ENCODE results near the gene STPG1.

The STPG1 gene

GRCh38 chr1:24427545-24427862 lies 13.9 kb upstream of the STPG1 start:
- Histone ChIP-seq H3K27me3 (ENCODE audit: control insufficient read depth in 1 of 2, insufficient read depth in 1 of 2, low read length in 2 of 2) (no peaks in the 10 kb centered on the region), H2BK5ac (ENCODE audit: low read depth, low read length, poor library complexity, severe bottlenecking) (no peak overlapping the region), H3K14ac (ENCODE audit: low read length in 2 of 2) (no peak overlapping the region), H3K27ac (ENCODE audit: low read length, poor library complexity, severe bottlenecking) (no peak overlapping the region), H3K4ac (ENCODE audit: low read depth in 1 of 2, low read length in 2 of 2) (no peak overlapping the region), H2BK120ac (ENCODE audit: low read depth, low read length) (no peak overlapping the region), H4K91ac (ENCODE audit: low read length) (no peak overlapping the region), H3K9me3 (ENCODE audit: control insufficient read depth, low read length) (no peaks in the 10 kb centered on the region), H3K4me2 (ENCODE audit: low read length, poor library complexity, severe bottlenecking) (no peak overlapping the region), H4K8ac (ENCODE audit: low read length) (no peak overlapping the region), H3K79me1 (replicated peaks; ENCODE audit: low read length, poor library complexity, severe bottlenecking) (peaks cover 2% of the 10 kb centered on the region), H3K23ac (ENCODE audit: low read length in 2 of 2) (no peak overlapping the region), H2BK12ac (ENCODE audit: low read length in 2 of 2) (no peak overlapping the region), H3K4me3 (ENCODE audit: insufficient read depth in 1 of 2, low read depth in 1 of 2, low read length in 2 of 2) (no peak overlapping the region), H3K18ac (ENCODE audit: low read depth in 1 of 2, low read length in 2 of 2) (no peak overlapping the region), H2BK15ac (ENCODE audit: low read depth, poor library complexity, severe bottlenecking) (no peak overlapping the region), H3K4me1 (ENCODE audit: control insufficient read depth, insufficient read depth, low read depth, low read length) (peaks cover 1% of the 10 kb centered on the region), H2AFZ (ENCODE audit: low read depth, low read length) (no peak overlapping the region), H3K36me3 (ENCODE audit: control insufficient read depth in 1 of 2, insufficient read depth in 2 of 2, low read depth in 1 of 2, low read length in 2 of 2) (peaks cover 2 to 6% of the 10 kb centered on the region in 2 experiments), H3K9ac (ENCODE audit: low read length) (no peak overlapping the region), H2AK5ac (ENCODE audit: low read length, severe bottlenecking) (no peak overlapping the region)
- no peak for DNase-seq
- 97% methylated on average over 1 of the region's 1 CpG for WGBS

GRCh38 chr1:24426744-24427544 lies 13.4 kb upstream of the STPG1 start:
- Histone ChIP-seq H3K4me2 (ENCODE audit: low read length, poor library complexity, severe bottlenecking) (no peak overlapping the region), H3K4ac (ENCODE audit: low read depth in 1 of 2, low read length in 2 of 2) (no peak overlapping the region)

GRCh38 chr1:24425922-24426321 lies 12.3 kb upstream of the STPG1 start:
- H4K91ac ChIP-seq (ENCODE audit: low read length) = no peak overlapping the region
- H3K27ac ChIP-seq (ENCODE audit: low read length, poor library complexity, severe bottlenecking) = no peak overlapping the region
- H2BK5ac ChIP-seq (ENCODE audit: low read depth, low read length, poor library complexity, severe bottlenecking) = no peak overlapping the region
- H3K4me1 ChIP-seq (ENCODE audit: control insufficient read depth, insufficient read depth, low read depth, low read length) = peaks cover 1% of the 10 kb centered on the region
- H3K14ac ChIP-seq (ENCODE audit: low read length in 2 of 2) = no peak overlapping the region
- 93% methylated on average over 7 of the region's 7 CpGs for WGBS
- no peak overlapping the region for H2AFZ ChIP-seq (ENCODE audit: low read depth, low read length)
- H3K79me1 ChIP-seq (replicated peaks; ENCODE audit: low read length, poor library complexity, severe bottlenecking) = peaks cover 3% of the 10 kb centered on the region
- peaks cover 9 to 19% of the 10 kb centered on the region in 2 experiments for H3K36me3 ChIP-seq (ENCODE audit: control insufficient read depth in 1 of 2, insufficient read depth in 2 of 2, low read depth in 1 of 2, low read length in 2 of 2)
- H3K4ac ChIP-seq (ENCODE audit: low read depth in 1 of 2, low read length in 2 of 2) = no peak overlapping the region
- no peak overlapping the region for H2BK12ac ChIP-seq (ENCODE audit: low read length in 2 of 2)
- H3K4me2 ChIP-seq (ENCODE audit: low read length, poor library complexity, severe bottlenecking) = no peak overlapping the region
- no peak overlapping the region for H2BK120ac ChIP-seq (ENCODE audit: low read depth, low read length)
- no peak overlapping the region for H4K8ac ChIP-seq (ENCODE audit: low read length)
- no peak overlapping the region for H3K9ac ChIP-seq (ENCODE audit: low read length)
- no peaks in the 10 kb centered on the region for H3K9me3 ChIP-seq (ENCODE audit: control insufficient read depth, low read length)
- no peak for DNase-seq
- H2BK15ac ChIP-seq (ENCODE audit: low read depth, poor library complexity, severe bottlenecking) = no peak overlapping the region
- no peak overlapping the region for H3K4me3 ChIP-seq (ENCODE audit: insufficient read depth in 1 of 2, low read depth in 1 of 2, low read length in 2 of 2)
- no peak overlapping the region for H2AK5ac ChIP-seq (ENCODE audit: low read length, severe bottlenecking)
- no peaks in the 10 kb centered on the region for H3K27me3 ChIP-seq (ENCODE audit: control insufficient read depth in 1 of 2, insufficient read depth in 1 of 2, low read length in 2 of 2)
- no peak overlapping the region for H3K23ac ChIP-seq (ENCODE audit: low read length in 2 of 2)
- no peak overlapping the region for H3K18ac ChIP-seq (ENCODE audit: low read depth in 1 of 2, low read length in 2 of 2)

More at GRCh38 chr1:24426744-24427544, 13.4 kb upstream of the STPG1 start:
- H4K91ac ChIP-seq (ENCODE audit: low read length) = no peak overlapping the region
- no peak overlapping the region for H4K8ac ChIP-seq (ENCODE audit: low read length)
- H2BK120ac ChIP-seq (ENCODE audit: low read depth, low read length) = no peak overlapping the region
- WGBS = 97% methylated on average over 6 of the region's 7 CpGs
- H3K23ac ChIP-seq (ENCODE audit: low read length in 2 of 2) = no peak overlapping the region
- no peak overlapping the region for H3K9ac ChIP-seq (ENCODE audit: low read length)
- no peaks in the 10 kb centered on the region for H3K27me3 ChIP-seq (ENCODE audit: control insufficient read depth in 1 of 2, insufficient read depth in 1 of 2, low read length in 2 of 2)
- no peak overlapping the region for H2AFZ ChIP-seq (ENCODE audit: low read depth, low read length)
- H3K79me1 ChIP-seq (replicated peaks; ENCODE audit: low read length, poor library complexity, severe bottlenecking) = peaks cover 3% of the 10 kb centered on the region
- no peak for DNase-seq
- H2BK15ac ChIP-seq (ENCODE audit: low read depth, poor library complexity, severe bottlenecking) = no peak overlapping the region
- H3K27ac ChIP-seq (ENCODE audit: low read length, poor library complexity, severe bottlenecking) = no peak overlapping the region
- H3K14ac ChIP-seq (ENCODE audit: low read length in 2 of 2) = no peak overlapping the region
- H2AK5ac ChIP-seq (ENCODE audit: low read length, severe bottlenecking) = no peak overlapping the region
- peaks cover 1% of the 10 kb centered on the region for H3K4me1 ChIP-seq (ENCODE audit: control insufficient read depth, insufficient read depth, low read depth, low read length)
- no peak overlapping the region for H3K18ac ChIP-seq (ENCODE audit: low read depth in 1 of 2, low read length in 2 of 2)
- no peaks in the 10 kb centered on the region for H3K9me3 ChIP-seq (ENCODE audit: control insufficient read depth, low read length)
- no peak overlapping the region for H2BK12ac ChIP-seq (ENCODE audit: low read length in 2 of 2)
- no peak overlapping the region for H2BK5ac ChIP-seq (ENCODE audit: low read depth, low read length, poor library complexity, severe bottlenecking)
- peaks cover 4 to 11% of the 10 kb centered on the region in 2 experiments for H3K36me3 ChIP-seq (ENCODE audit: control insufficient read depth in 1 of 2, insufficient read depth in 2 of 2, low read depth in 1 of 2, low read length in 2 of 2)
- no peak overlapping the region for H3K4me3 ChIP-seq (ENCODE audit: insufficient read depth in 1 of 2, low read depth in 1 of 2, low read length in 2 of 2)

GRCh38 chr1:24425441-24425840 lies 11.9 kb upstream of the STPG1 start:
- 96% methylated on average over 2 of the region's 3 CpGs for WGBS

More at GRCh38 chr1:24425441-24425840, 11.9 kb upstream of the STPG1 start:
- H3K23ac ChIP-seq (ENCODE audit: low read length in 2 of 2) = no peak overlapping the region
- no peak overlapping the region for H2BK5ac ChIP-seq (ENCODE audit: low read depth, low read length, poor library complexity, severe bottlenecking)
- H2BK120ac ChIP-seq (ENCODE audit: low read depth, low read length) = no peak overlapping the region
- no peak overlapping the region for H2BK12ac ChIP-seq (ENCODE audit: low read length in 2 of 2)
- no peak overlapping the region for H3K9ac ChIP-seq (ENCODE audit: low read length)
- no peak overlapping the region for H4K91ac ChIP-seq (ENCODE audit: low read length)
- no peak overlapping the region for H2AFZ ChIP-seq (ENCODE audit: low read depth, low read length)
- H3K18ac ChIP-seq (ENCODE audit: low read depth in 1 of 2, low read length in 2 of 2) = no peak overlapping the region
- no peak overlapping the region for H3K27ac ChIP-seq (ENCODE audit: low read length, poor library complexity, severe bottlenecking)
- no peak overlapping the region for H2AK5ac ChIP-seq (ENCODE audit: low read length, severe bottlenecking)
- H3K4me1 ChIP-seq (ENCODE audit: control insufficient read depth, insufficient read depth, low read depth, low read length) = peaks cover 1% of the 10 kb centered on the region
- H3K9me3 ChIP-seq (ENCODE audit: control insufficient read depth, low read length) = no peaks in the 10 kb centered on the region
- H3K27me3 ChIP-seq (ENCODE audit: control insufficient read depth in 1 of 2, insufficient read depth in 1 of 2, low read length in 2 of 2) = no peaks in the 10 kb centered on the region
- H3K4ac ChIP-seq (ENCODE audit: low read depth in 1 of 2, low read length in 2 of 2) = no peak overlapping the region
- H2BK15ac ChIP-seq (ENCODE audit: low read depth, poor library complexity, severe bottlenecking) = no peak overlapping the region
- H4K8ac ChIP-seq (ENCODE audit: low read length) = no peak overlapping the region
- H3K79me1 ChIP-seq (replicated peaks; ENCODE audit: low read length, poor library complexity, severe bottlenecking) = peaks cover 3% of the 10 kb centered on the region
- no peak overlapping the region for H3K14ac ChIP-seq (ENCODE audit: low read length in 2 of 2)
- DNase-seq = no peak
- H3K36me3 ChIP-seq (ENCODE audit: control insufficient read depth in 1 of 2, insufficient read depth in 2 of 2, low read depth in 1 of 2, low read length in 2 of 2) = peaks cover 9 to 19% of the 10 kb centered on the region in 2 experiments
- H3K4me3 ChIP-seq (ENCODE audit: insufficient read depth in 1 of 2, low read depth in 1 of 2, low read length in 2 of 2) = no peak overlapping the region
- no peak overlapping the region for H3K4me2 ChIP-seq (ENCODE audit: low read length, poor library complexity, severe bottlenecking)
